HL-60 (cell line): ENCODE data around the gene RPL36.

ENCODE experiments used
- DNase-seq, 2 experiments: peaks; one replicate each; pipeline ENCODE4 v3.0.0-alpha.2; 2010 to 2020; ENCODE audit warnings: low read depth in 1 of 2, low spot score in 1 of 2
- H3K27ac ChIP-seq: fragments of 250-450 bp; sonication (Bioruptor Pico); replicated peaks from 2 replicates; pipeline ENCODE4 v1.5.1; 2020; ENCODE audit warnings: mild to moderate bottlenecking, moderate library complexity
- H3K27me3 ChIP-seq: fragments of 250-450 bp; sonication (Bioruptor Pico); 2 replicates; pipeline ENCODE4 v1.5.1; 2021; ENCODE audit warnings: mild to moderate bottlenecking, moderate library complexity; ENCODE audit not compliant: insufficient read depth, poor library complexity, severe bottlenecking
- H3K4me3 ChIP-seq: replicated peaks from 2 replicates; pipeline ENCODE4 v1.5.1; 2011; ENCODE audit warnings: mild to moderate bottlenecking, control low read depth, low read length; ENCODE audit not compliant: insufficient read depth
- CTCF ChIP-seq: IDR thresholded peaks from one replicate; pipeline ENCODE4 v1.5.1; 2011; ENCODE audit warnings: low read length, control low read depth, inconsistent platforms; ENCODE audit not compliant: insufficient read depth
- GABPA ChIP-seq: IDR thresholded peaks from 2 replicates; pipeline ENCODE4 v1.6.1; 2012; ENCODE audit warnings: low read depth
- POLR2AphosphoS5 ChIP-seq: IDR thresholded peaks from 2 replicates; pipeline ENCODE4 v1.6.1; 2012; ENCODE audit warnings: low read depth
- REST ChIP-seq: IDR thresholded peaks from 2 replicates; pipeline ENCODE4 v1.6.1; 2012; ENCODE audit warnings: low read depth; ENCODE audit not compliant: insufficient replicate concordance
- SPI1 ChIP-seq: IDR thresholded peaks from 2 replicates; pipeline ENCODE4 v1.6.1; 2012; ENCODE audit warnings: low read depth, mild to moderate bottlenecking, borderline replicate concordance

Gene RPL36

GRCh38 chr19:5717215-5717935 lies 27.3 kb downstream of the RPL36 start:
- Histone ChIP-seq H3K27ac (no peak overlapping the region), H3K4me3 (peak overlapping the region; percentile 92), H3K27me3 (no peaks in the 10 kb centered on the region)
- no peak for DNase-seq
- TF ChIP-seq REST: no peak
- TF ChIP-seq SPI1: no peak
- TF ChIP-seq POLR2AphosphoS5: no peak
- no peak for TF ChIP-seq GABPA

- Histone ChIP-seq H3K27ac (peak overlapping the region; percentile 97), H3K27me3 (no peaks in the 10 kb centered on the region), H3K4me3 (peak overlapping the region; percentile 92)
- no peak for TF ChIP-seq POLR2AphosphoS5
- no peak for TF ChIP-seq CTCF
- no peak for TF ChIP-seq GABPA
- no peak for DNase-seq
Measured at GRCh38 chr19:5718037-5718578, 28.0 kb downstream of the RPL36 start.

GRCh38 chr19:5718579-5719273 lies 28.6 kb downstream of the RPL36 start:
- peak; percentile 81 to 84 for DNase-seq
- H3K4me3 ChIP-seq: peak overlapping the region; percentile 92
- H3K27me3 ChIP-seq: no peaks in the 10 kb centered on the region
- peak overlapping the region; percentile 97 for H3K27ac ChIP-seq
- no peak for TF ChIP-seq GABPA
- peak; percentile 30; the same call in 1 of the 2 replicates for TF ChIP-seq SPI1
- peak; percentile 56; the same call in 1 of the 2 replicates for TF ChIP-seq POLR2AphosphoS5
- no peak for TF ChIP-seq REST
- TF ChIP-seq CTCF: no peak

GRCh38 chr19:5719274-5719960 lies 29.3 kb downstream of the RPL36 start:
- no peaks in the 10 kb centered on the region for H3K27me3 ChIP-seq
- peak in 1 of 2 experiments; percentile 41 for DNase-seq
- H3K27ac ChIP-seq: peak overlapping the region; percentile 97
- no peak for TF ChIP-seq GABPA
- no peak for TF ChIP-seq REST
- TF ChIP-seq SPI1: no peak
- no peak for TF ChIP-seq CTCF
- no peak for TF ChIP-seq POLR2AphosphoS5
- H3K4me3 ChIP-seq: peak overlapping the region; percentile 92
